GM21528 (cell line): ENCODE measurements around the gene RHOU.
"Not testable (repeated sequence)": the region's sequence is repeated elsewhere in the genome, so short reads cannot be mapped to it uniquely, and the experiment has no call there.

Source experiments
- ATAC-seq: cut with Tn5 transposase; IDR thresholded peaks from one replicate; pipeline ENCODE4 v1.9.1; 2021; ENCODE audit warnings: mild to moderate bottlenecking, moderate library complexity; ENCODE audit not compliant: unreplicated experiment, low FRiP score

RHOU gene

DNA sequence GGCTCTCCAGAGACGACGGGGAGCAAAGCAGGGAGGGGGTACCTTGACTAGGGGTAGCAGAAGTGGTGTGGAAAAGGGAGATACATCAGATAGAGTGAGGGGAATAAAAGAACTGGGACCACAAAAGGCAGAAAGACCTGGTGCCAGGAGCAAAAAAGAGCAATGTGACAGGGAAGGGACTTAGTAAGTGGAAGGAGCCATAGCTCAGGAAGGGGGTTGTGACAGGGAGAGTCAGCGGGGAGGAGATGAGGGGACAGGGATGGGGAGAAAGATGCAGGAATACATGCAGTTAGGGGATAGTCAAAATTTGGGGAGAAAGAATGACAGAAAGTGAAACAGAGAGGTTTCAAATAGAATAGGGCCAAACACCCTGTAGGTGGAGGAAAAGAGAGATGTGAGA, 20.5 kb downstream of the RHOU start:
- no peak for ATAC-seq

DNA sequence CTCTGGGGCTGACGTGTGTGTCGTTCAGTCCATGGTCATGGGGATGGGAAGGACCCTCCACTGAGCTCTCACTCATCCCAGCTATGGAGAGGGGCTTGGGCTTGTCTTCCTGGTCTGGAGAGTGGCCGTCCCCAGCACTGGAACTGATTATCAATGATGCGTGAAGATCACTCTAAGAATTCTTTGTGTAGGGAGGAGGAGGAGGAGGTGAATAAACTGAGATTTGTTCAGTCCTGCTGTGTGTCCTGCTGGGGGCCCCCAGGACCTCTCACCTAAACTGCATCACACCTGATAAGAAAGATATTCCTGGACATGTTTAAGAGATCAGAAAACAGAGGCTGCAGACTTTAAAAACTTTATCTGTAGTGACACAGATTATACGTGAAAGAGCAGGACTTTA, 21.2 kb downstream of the RHOU start:
- ATAC-seq = no peak

DNA sequence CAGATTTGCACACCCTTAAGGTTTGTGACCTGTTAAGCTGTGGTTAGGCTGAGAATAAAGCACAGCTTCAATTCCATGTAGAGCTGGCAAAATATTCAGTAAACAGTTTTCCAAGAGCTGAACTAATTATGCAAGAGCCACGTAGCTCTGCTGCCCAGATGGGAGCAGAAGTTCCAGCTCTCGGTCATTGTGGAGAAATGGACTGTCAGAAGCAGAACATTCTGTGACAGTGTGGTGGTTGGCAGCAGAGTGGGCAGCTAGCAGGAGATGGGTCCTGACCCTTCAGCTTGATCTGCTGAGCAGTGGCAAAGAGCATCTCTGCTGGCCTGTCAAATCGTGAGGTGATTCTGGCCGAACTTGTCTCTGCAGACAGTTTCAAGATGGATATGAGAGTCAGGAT, 23.2 kb downstream of the RHOU start:
- ATAC-seq = no peak

DNA sequence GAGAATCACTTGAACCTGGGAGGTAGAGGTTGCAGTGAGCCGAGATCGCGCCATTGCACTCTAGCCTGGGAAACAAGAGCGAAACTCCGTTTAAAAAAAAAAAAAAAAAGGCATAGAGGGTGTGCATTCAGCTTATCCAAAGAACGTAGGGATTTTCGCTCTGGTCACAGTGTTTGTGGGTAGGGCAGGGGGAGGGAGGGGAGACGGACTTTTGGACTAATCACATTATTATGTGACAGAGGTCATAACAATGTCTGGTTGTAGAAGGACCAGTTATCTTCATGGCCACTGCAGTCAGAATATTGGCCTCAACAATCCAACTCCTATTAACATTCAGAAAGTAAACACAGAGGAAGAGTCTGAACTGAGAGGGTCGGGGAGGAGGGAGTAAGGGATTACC, 25.7 kb downstream of the RHOU start:
- ATAC-seq = no peak

DNA sequence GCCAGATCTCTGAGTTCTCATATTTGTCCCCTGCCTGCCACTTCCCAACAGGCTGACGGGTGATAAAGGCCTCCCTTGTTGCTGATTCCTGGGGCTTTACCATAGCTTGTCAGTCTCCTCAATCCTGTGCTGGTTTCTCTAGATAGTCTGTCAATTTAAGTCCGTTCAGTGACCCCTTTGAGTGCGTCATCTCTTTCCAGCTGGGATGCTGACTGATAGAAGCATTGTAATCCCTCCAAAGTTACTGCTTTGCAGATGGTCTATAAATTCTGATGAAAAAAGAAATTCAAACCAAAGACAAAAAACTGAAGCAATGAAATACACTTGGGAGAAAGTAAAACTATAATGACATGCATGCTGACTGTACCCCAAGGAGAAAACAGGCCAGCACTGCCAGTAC, 28.3 kb downstream of the RHOU start:
- no peak for ATAC-seq

DNA sequence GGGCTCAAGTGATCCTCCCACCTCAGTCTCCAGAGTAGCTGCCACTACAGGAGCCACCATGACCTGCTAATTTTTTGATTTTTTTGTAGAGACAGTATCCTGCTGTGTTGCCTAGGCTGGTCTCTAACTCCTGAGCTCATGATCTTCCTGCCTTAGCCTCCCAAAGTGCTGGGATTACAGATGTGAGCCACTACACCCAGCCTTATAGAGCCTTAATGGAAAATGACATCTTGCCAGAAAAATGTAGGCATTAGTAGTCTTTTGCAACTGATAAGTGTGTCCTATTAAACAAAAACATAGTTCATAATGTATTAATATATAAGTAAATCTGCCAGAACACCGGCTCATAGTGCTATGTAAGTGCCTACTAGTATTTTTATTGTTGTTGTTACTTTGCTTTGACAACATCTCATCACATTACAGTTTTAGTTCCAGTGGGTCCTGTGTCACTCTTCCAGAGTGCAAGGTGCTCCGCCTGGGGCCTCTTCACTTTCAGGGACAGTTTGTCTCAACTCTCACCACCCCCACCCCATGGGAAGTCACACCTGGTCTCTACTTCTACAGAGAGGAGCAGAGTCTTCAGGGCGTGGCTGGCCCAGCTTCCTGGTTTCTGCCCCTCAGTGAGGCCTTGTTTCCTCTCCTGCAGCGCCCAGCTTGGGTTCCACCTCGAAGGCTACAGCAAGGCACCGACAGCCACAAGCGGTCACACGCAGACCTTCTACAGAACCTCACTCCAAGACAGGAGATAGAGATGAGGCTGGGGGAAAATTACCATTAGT, 30.1 kb downstream of the RHOU start:
- ATAC-seq = no peak

DNA sequence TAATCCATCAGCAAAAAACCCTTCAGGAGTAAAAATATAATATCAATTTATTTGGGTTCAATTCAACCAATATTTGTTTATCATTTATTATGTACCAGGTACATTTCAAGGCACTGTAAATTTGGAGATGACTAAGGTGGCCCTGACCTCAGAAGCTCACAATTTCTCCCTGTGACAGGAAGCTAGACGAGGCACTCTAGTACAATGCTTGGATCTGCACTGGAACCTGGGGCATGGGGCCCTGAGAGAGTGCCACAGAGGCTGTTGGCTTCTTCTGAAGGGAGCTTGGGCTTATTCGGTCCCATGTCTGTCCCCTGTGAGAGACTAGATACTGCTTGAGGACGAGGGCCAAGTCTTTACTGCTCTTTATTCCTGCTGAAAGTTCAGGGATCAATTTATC, 31.5 kb downstream of the RHOU start:
- no peak for ATAC-seq

DNA sequence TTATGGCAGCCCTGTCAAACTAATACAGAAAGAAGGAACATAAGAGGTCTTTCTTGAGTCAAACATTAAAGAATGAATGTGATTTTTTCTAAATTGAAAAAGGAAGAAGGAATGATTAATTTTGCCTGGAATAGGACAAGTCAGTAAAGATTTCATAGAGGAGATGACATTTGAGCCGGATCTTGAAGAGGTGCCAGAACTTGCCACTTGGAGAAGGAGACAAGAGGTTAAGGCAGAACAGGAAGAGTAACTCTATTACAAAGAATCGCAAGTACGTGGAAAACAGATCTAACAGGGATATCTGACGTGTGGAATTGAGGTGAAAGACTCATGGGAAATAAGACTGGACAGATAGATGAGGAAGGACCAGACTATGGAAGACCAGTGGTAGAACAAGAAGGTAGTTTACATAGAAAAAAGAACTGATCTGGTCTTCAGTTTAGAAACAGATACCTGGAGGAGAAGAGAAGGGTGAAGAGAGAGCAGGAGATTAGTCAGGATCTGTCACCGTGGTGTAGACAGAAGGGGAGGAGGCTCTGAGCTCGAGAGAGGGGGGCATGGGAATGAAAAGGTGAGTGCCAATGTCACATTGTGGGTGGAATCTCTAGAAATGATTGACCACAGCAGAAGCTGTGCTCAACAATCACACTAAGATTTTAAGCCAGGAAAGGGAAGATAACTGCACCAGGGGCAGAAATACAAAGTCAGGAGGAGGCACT, 32.5 kb downstream of the RHOU start:
- no peak for ATAC-seq

DNA sequence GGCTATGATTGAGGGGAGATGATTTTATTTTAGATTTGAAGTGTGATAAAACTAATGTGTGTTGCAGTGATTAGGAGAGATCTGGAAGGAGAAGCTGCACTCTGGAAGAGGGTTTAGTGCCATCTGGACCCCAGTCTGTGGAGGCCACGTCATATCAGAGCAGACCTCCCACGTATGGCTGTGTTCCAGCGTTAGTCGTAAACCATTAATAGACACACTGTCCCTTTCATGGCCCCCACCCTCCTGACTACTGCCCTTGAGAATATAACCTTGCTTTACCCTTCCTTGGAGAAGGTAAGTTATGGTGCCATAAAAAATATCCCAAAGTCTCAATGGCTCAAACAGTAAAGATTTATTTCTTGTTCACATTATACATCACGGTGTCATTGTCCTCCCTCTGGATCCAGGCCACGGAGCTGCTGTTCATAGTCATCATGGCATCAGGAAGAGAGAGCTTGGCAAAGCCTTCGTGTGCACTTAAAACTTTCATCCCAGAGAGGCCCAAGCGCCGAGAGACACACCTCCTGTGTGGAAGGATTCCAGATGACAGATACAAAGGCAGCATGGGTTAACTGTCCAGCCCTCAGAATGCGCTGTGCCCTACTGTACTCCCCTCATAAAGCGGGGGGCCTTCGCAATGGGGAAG, 33.2 kb downstream of the RHOU start:
- no peak for ATAC-seq

DNA sequence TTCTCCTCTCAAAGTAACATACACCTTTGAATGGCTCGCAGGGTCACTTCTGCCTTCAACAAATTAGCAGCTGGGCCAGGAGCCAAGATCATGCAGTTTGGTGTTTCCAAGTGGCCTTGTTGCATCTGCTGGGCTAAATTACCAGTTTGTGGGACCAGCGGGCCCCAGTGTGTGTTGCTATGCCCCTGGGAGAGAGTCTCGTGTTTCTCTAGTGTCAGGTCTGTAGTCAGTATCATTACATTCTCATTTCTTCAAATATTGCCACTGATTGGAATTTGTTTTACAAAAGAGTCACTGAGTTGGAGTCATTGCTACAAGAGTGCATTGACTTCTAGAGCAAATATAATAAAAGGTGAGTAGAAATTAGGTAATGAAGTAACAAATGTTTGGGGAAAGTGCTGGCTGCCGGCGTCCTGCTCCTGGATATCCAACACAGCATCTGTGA, 35.5 kb downstream of the RHOU start:
- ATAC-seq = no peak

DNA sequence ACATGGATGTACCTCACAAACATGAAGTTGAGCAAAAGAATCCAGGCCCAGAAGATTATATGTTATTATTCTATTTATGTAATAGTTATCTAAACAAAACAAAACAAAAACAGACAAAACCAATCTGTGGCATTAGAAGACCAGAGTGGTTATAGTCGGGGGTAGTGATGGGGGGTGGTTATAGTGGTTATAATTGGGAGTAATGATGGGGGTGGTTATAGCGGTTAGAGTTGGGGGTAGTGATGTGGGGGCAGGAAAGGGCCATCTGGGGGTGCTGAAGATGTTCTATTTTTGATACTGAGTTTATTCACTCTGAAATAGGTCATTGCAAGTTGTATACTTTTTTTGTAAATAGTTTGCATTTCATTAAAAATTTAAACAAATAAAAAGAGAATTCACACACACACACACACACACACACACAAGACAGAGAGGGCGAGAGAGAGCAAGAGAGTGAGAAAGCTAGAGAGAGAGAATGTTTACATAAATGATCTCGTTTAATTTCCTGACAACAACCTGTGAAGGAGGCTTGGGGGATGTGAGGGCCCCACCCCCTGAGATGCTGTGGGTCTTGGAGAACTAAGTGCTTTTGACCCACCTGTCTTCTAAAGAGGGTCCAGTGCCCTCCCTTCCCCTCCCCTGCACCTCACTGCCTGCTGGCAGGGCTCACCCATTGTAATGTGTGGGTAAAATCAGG, 37.4 kb downstream of the RHOU start:
- ATAC-seq = no peak

DNA sequence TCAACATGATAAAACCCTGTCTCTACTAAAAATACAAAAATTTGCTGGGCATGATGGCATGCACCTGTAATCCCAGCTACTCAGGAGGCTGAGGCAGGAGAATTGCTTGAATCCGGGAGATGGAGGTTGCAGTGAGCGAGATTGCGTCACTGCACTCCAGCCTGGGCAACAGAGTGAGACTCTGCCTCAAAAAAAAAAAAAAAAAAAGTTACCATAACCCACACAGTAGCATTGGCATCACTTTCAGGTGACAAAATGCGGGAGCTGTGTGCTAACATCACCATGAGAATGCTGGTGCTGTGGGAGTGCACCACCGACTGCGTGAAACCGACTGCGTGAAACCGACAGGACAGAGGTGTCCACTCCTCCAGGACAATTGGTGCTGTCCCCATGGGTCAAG, 40.7 kb downstream of the RHOU start:
- ATAC-seq = not testable (repeated sequence)

DNA sequence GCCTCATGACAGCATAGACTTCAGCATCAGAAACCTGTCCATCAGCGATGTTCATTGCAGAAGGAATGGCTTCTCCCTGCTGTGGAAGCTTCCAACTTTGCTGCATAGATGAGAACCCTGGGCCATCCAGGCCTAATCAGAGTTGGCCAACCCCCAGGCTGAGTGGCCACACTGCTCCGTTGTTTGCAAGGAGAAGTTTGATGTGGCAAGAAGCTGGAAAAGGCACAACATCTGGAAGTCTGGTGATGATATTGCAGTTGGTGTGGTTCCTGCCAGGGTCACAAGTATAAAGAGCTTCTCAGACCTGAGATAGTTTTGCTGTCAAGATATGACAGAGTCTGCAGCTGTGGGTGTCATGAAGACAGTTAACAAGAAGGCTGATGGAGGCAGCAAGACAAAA, 41.2 kb downstream of the RHOU start:
- ATAC-seq = no peak

DNA sequence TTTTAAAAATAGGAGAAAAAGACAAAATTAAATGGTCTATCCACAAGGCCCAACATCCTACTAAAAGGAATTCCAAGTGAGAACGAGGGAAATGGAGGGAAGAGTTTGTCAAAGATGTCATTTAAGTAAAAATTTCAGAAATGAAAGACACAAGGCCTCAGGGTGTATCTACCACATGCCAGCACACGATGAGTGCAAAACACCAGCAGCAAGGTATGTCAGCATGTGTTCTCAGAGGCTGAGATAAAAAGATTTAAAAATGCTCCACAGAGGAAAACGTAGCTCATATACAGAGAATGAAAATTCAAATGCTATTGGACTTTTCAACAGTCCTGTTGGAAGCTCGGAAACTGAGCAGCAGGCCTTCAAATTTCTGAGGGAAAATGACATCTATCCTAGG, 42.0 kb downstream of the RHOU start:
- ATAC-seq = no peak

DNA sequence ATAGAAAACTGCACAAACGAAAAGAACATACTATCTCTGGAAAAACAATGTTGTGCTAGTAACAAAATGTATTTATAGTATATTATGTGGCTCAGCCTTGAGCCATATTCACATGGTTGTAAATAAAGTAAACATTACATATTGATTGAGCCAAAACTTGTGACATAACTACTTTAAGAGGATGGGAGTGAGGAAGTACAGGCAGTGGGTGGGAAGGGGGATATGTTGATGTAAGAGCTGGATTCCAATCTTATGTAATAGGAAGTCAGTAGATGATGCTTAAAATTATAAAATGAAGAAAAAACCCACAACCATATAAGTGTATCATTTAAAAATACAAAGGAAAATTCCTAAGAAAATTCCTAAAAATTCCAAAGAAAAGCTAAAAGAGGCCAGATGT, 42.7 kb downstream of the RHOU start:
- ATAC-seq = no peak

DNA sequence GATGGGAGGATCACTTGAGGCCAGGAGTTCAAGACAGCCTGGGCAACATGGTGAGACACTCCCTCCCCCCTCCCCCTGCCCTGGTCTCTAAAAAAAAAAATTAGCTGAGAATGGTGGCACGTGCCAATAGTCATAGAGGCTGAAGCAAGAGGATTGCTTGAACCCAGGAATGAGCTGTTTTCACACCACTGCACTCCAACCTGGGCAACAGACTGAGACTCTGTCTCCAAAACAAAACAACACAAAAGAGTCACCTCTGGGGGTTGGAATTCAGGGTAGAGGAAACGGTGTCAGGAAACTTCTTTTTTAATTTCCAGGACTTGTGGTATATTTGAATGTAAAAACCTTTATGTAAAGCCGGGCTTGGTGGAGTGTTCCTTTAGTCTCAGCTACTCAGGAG, 43.2 kb downstream of the RHOU start:
- ATAC-seq = no peak

DNA sequence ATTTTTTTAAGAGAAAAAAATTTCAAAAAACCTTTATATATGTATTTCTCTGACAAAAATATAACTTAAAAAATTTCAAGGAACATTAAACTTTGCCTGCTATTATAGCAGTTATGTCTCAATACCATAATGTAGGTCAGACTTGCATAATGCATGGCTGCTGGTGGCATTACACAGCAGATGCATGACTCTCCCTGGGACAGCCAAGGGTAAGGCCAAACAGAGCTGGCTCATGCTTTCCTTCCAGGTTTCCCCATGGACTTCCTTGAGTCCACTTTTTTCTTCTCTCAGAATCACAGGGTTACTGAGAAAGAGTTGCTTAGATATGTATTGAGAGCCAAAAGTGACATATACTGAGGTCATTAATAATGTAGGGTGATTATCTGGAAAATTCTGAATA, 43.7 kb downstream of the RHOU start:
- ATAC-seq = no peak

DNA sequence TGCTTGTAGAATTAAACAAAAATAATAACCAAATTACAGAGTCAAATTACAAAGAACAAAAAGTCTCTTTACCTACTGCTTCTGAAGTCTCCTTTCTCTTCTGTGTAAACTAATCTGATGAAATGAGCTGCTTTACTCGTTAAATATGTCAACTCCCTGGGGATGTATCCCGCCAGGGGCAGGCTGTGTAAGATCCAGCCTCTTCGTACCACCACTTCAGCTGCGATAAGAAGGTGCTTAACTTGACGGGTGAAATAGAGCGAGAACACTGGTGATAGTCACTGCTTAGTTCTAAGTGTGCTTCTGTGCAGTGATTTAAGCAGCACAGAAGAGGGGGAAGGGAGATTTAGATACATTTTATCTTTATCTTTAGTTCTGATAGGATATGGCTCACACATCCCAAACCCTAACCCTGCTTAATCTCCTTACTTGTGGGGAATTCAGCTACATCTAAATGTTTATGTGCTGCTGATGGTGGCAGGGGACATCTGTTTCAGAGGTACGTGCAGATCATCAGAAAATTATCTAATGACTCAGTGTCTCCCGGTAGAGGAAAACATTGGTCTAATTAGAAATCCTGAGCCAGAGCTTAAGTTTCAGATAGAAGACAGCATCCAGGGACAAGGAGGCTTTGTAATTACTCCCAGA, 46.0 kb downstream of the RHOU start:
- no peak for ATAC-seq

DNA sequence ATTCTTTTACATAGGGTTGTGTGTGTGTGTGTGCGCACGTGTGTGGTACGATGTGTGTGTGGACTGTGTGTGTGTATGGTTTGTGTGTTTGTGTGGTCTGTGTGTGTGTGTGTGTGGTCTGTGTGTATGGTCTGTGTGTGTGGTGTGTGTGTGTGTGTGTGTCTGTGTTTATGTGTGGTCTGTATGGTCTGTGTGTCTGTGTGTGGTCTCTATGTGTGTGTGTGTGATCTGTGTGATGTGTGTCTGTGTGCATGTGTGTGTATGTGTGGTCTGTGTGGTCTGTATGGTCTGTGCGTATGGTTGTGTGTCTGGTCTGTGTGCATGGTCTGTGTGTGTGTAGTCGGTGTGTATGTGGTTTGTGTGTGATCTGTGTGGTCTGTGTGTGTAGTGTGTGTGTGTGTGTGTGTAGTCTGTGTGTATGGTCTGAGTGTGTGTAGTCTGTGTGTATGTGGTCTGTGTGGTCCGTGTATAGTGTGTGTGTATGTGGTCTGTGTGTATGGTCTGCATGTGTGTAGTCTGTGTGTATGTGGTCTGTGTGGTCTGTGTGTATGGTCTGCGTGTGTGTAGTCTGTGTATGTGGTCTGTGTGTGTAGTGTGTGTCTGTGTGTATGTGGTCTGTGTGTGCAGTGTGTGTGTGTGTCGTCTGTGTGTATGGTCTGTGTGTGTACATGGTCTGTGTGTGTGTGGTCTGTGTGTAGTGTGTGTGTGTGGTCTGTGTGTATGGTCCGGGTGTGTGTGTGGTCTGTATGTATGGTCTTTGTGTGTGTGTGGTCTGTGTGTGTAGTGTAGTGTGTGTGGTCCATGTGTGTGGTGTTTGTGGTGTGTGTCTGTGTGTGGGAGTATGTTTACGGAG, 46.8 kb downstream of the RHOU start:
- ATAC-seq = no peak
